GM23338 (cell line): ENCODE results near the gene CRACDL. TPM values are rescaled to one million over a fixed set of nuclear protein-coding genes. Genes with fewer than 3 reads are reported as not detected.

Experiments
- ATAC-seq: fragments of 200-7000 bp; cut with Tn5 transposase; 3 replicates; pipeline ENCODE4 v1.9.1; 2020
- DNase-seq: peaks from one replicate; pipeline ENCODE4 v3.0.0-alpha.2; 2015; ENCODE audit warnings: low spot score
- H2AFZ ChIP-seq: fragments of 200-600 bp; sonication (generic); 2 replicates; pipeline ENCODE4 v1.8.0; 2016; ENCODE audit warnings: antibody characterized with exemption, mild to moderate bottlenecking, moderate library complexity
- H3F3A ChIP-seq: fragments of 200-600 bp; sonication (generic); replicated peaks from 2 replicates; pipeline ENCODE4 v1.8.0; 2017; ENCODE audit warnings: antibody characterized with exemption, mixed run types, low read depth
- H3K27ac ChIP-seq: fragments of 200-600 bp; sonication (generic); 2 replicates; pipeline ENCODE4 v1.6.1; 2016; ENCODE audit warnings: low read depth
- H3K27me3 ChIP-seq: fragments of 200-600 bp; sonication (generic); 2 replicates; pipeline ENCODE4 v1.8.0; 2016; ENCODE audit warnings: mild to moderate bottlenecking, mixed run types, moderate library complexity; ENCODE audit not compliant: insufficient read depth
- H3K36me3 ChIP-seq: fragments of 200-600 bp; sonication (generic); 2 replicates; pipeline ENCODE4 v1.8.0; 2016; ENCODE audit warnings: mild to moderate bottlenecking; ENCODE audit not compliant: insufficient read depth
- H3K4me1 ChIP-seq: fragments of 200-600 bp; sonication (generic); 2 replicates; pipeline ENCODE4 v1.8.0; 2016; ENCODE audit warnings: mild to moderate bottlenecking, moderate library complexity; ENCODE audit not compliant: insufficient read depth
- H3K4me2 ChIP-seq: fragments of 200-600 bp; sonication (generic); 2 replicates; pipeline ENCODE4 v1.7.1; 2017; ENCODE audit warnings: mixed run types
- H3K4me3 ChIP-seq: fragments of 200-600 bp; sonication (generic); 2 replicates; pipeline ENCODE4 v1.6.1; 2016; ENCODE audit warnings: mixed run types
- H3K79me2 ChIP-seq: fragments of 200-600 bp; sonication (generic); replicated peaks from 2 replicates; pipeline ENCODE4 v1.8.0; 2017; ENCODE audit warnings: mild to moderate bottlenecking; ENCODE audit not compliant: insufficient read depth
- H3K9me2 ChIP-seq: fragments of 200-600 bp; sonication (generic); 2 replicates; pipeline ENCODE4 v1.8.0; 2017; ENCODE audit not compliant: insufficient read depth
- H4K20me1 ChIP-seq: fragments of 200-600 bp; sonication (generic); replicated peaks from 2 replicates; pipeline ENCODE4 v1.8.0; 2017; ENCODE audit warnings: mild to moderate bottlenecking; ENCODE audit not compliant: insufficient read depth
- H3K27ac Mint-ChIP-seq: 2 replicates; pipeline ENCODE4 v1.8.0; 2020; ENCODE audit warnings: inconsistent platforms, mild to moderate bottlenecking, moderate library complexity, mixed read lengths
- H3K27me3 Mint-ChIP-seq: 3 replicates; pipeline ENCODE4 v1.8.0; 2022; ENCODE audit warnings: low read depth, mild to moderate bottlenecking, moderate library complexity, mixed read lengths, inconsistent platforms; ENCODE audit not compliant: insufficient read depth, poor library complexity
- H3K36me3 Mint-ChIP-seq: 3 replicates; pipeline ENCODE4 v1.8.0; 2021; ENCODE audit warnings: low read depth, mild to moderate bottlenecking, inconsistent platforms, moderate library complexity, mixed read lengths
- H3K4me1 Mint-ChIP-seq: 3 replicates; pipeline ENCODE4 v1.8.0; 2020; ENCODE audit warnings: mild to moderate bottlenecking, inconsistent platforms, mixed read lengths
- H3K4me3 Mint-ChIP-seq: 3 replicates; pipeline ENCODE4 v1.8.0; 2021; ENCODE audit warnings: moderate library complexity, mild to moderate bottlenecking, inconsistent platforms, mixed read lengths
- H3K9me3 Mint-ChIP-seq: 3 replicates; pipeline ENCODE4 v1.8.0; 2020; ENCODE audit warnings: moderate library complexity, mild to moderate bottlenecking, inconsistent platforms, mixed read lengths
- CREB1 ChIP-seq: fragments of 250-450 bp; sonication (Bioruptor Pico); IDR thresholded peaks from 2 replicates; pipeline ENCODE4 v1.5.0; 2020; ENCODE audit warnings: low read depth, mild to moderate bottlenecking, moderate library complexity
- CTCF ChIP-seq, 2 experiments: fragments of 200-600 bp in 1 of 2; sonication (generic) in 1 of 2; conservative IDR thresholded peaks; 2 replicates each; pipeline versions ENCODE4 v1.5.1 to v1.6.1; 2016 to 2017; ENCODE audit warnings: antibody characterized with exemption in 2 of 2, low read depth in 2 of 2, mild to moderate bottlenecking in 2 of 2, moderate library complexity in 1 of 2
- EZH2 ChIP-seq: fragments of 200-600 bp; sonication (generic); IDR thresholded peaks from one replicate; pipeline ENCODE4 v1.8.0; 2017; ENCODE audit warnings: antibody characterized with exemption, mild to moderate bottlenecking, low read depth; ENCODE audit not compliant: unreplicated experiment
- EZH2phosphoT487 ChIP-seq: fragments of 200-600 bp; sonication (generic); IDR thresholded peaks from one replicate; pipeline ENCODE4 v1.8.1; 2018; ENCODE audit warnings: antibody characterized with exemption; ENCODE audit not compliant: unreplicated experiment
- JUNB ChIP-seq: IDR thresholded peaks from one replicate; pipeline ENCODE4 v1.6.1; 2016; ENCODE audit warnings: antibody characterized with exemption; ENCODE audit not compliant: unreplicated experiment
- NANOG ChIP-seq: IDR thresholded peaks from 2 replicates; pipeline ENCODE4 v1.6.1; 2016; ENCODE audit warnings: antibody characterized with exemption, borderline replicate concordance
- POLR2AphosphoS5 ChIP-seq: IDR thresholded peaks from 2 replicates; pipeline ENCODE4 v1.6.1; 2016; ENCODE audit warnings: antibody characterized with exemption, low read depth
- STAT1 ChIP-seq: IDR thresholded peaks from one replicate; pipeline ENCODE4 v1.6.1; 2016; ENCODE audit warnings: antibody characterized with exemption; ENCODE audit not compliant: unreplicated experiment
- ZNF114 ChIP-seq: fragments of 250-450 bp; sonication (Bioruptor Pico); IDR thresholded peaks from 2 replicates; pipeline ENCODE4 v1.5.0; 2020; ENCODE audit warnings: mild to moderate bottlenecking, moderate library complexity
- ZNF331 ChIP-seq: fragments of 250-450 bp; sonication (Bioruptor Pico); IDR thresholded peaks from 2 replicates; pipeline ENCODE4 v1.5.0; 2020; ENCODE audit warnings: low read depth, mild to moderate bottlenecking, moderate library complexity
- polyA plus RNA-seq: library from polyadenylated mRNA; unstranded; fragments of >200 nt; fragmentation: Nextera tagmentation; extraction: Ambion mirVana; gene quantifications from 2 replicates; pipeline ENCODE4 v1.2.1, GENCODE V29; 2016
- total RNA-seq: library from RNA; depleted of rRNA; stranded (reverse); fragments of >200 nt; shearing (Covaris generic); gene quantifications from 2 replicates; pipeline ENCODE4 v1.2.3, GENCODE V29; 2014
- TF ChIP-seq, protein P1 (sequence below): IDR thresholded peaks from one replicate; pipeline ENCODE4 v1.6.1; 2018; ENCODE audit warnings: antibody characterized with exemption; ENCODE audit not compliant: unreplicated experiment
- TF ChIP-seq, protein P2 (sequence below): IDR thresholded peaks from 2 replicates; pipeline ENCODE4 v1.6.1; 2016; ENCODE audit warnings: antibody characterized with exemption
- TF ChIP-seq, protein P3 (sequence below): fragments of 250-450 bp; sonication (Bioruptor Pico); IDR thresholded peaks from 2 replicates; pipeline ENCODE4 v1.5.0; 2020; ENCODE audit warnings: mild to moderate bottlenecking, moderate library complexity

Gene CRACDL
- total and polyA plus RNA-seq, 2 experiments from 2014 or later, result 0.14 to 0.16 TPM

- Histone ChIP-seq H3K27me3 (no peaks in the 10 kb centered on the region), H3K27ac (no peak overlapping the region), H2AFZ (no peak overlapping the region), H3K4me3 (no peak overlapping the region), H3K4me1 (no peaks in the 10 kb centered on the region), H3K9me2 (no peaks in the 10 kb centered on the region), H4K20me1 (no peaks in the 10 kb centered on the region), H3K4me2 (no peak overlapping the region), H3F3A (no peaks in the 10 kb centered on the region), H3K36me3 (no peaks in the 10 kb centered on the region), H3K79me2 (no peaks in the 10 kb centered on the region)
- H3K4me3 Mint-ChIP-seq, result no peak overlapping the region
- no peak for DNase-seq
- no peak overlapping the region for H3K27ac Mint-ChIP-seq
- H3K36me3 Mint-ChIP-seq, result no peaks in the 10 kb centered on the region
- ATAC-seq, result no peak
- peaks cover 9% of the 10 kb centered on the region for H3K27me3 Mint-ChIP-seq
- H3K4me1 Mint-ChIP-seq, result peaks cover 12% of the 10 kb centered on the region
- TF ChIP-seq ZNF331 (CRISPR knock-in tag) (no peak), NANOG (no peak), ZNF114 (CRISPR knock-in tag) (no peak), POLR2AphosphoS5 (no peak), CTCF (conservative IDR thresholded peaks at IDR 0.05; ENCODE audit: low read depth in 2 of 2) (no peak), JUNB (no peak), EZH2 (no peak), STAT1 (no peak), CREB1 (CRISPR knock-in tag) (no peak), EZH2phosphoT487 (no peak)
- TF ChIP-seq, protein P1, sequence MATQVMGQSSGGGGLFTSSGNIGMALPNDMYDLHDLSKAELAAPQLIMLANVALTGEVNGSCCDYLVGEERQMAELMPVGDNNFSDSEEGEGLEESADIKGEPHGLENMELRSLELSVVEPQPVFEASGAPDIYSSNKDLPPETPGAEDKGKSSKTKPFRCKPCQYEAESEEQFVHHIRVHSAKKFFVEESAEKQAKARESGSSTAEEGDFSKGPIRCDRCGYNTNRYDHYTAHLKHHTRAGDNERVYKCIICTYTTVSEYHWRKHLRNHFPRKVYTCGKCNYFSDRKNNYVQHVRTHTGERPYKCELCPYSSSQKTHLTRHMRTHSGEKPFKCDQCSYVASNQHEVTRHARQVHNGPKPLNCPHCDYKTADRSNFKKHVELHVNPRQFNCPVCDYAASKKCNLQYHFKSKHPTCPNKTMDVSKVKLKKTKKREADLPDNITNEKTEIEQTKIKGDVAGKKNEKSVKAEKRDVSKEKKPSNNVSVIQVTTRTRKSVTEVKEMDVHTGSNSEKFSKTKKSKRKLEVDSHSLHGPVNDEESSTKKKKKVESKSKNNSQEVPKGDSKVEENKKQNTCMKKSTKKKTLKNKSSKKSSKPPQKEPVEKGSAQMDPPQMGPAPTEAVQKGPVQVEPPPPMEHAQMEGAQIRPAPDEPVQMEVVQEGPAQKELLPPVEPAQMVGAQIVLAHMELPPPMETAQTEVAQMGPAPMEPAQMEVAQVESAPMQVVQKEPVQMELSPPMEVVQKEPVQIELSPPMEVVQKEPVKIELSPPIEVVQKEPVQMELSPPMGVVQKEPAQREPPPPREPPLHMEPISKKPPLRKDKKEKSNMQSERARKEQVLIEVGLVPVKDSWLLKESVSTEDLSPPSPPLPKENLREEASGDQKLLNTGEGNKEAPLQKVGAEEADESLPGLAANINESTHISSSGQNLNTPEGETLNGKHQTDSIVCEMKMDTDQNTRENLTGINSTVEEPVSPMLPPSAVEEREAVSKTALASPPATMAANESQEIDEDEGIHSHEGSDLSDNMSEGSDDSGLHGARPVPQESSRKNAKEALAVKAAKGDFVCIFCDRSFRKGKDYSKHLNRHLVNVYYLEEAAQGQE, result no peak
- TF ChIP-seq, protein P2, sequence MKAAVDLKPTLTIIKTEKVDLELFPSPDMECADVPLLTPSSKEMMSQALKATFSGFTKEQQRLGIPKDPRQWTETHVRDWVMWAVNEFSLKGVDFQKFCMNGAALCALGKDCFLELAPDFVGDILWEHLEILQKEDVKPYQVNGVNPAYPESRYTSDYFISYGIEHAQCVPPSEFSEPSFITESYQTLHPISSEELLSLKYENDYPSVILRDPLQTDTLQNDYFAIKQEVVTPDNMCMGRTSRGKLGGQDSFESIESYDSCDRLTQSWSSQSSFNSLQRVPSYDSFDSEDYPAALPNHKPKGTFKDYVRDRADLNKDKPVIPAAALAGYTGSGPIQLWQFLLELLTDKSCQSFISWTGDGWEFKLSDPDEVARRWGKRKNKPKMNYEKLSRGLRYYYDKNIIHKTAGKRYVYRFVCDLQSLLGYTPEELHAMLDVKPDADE, result no peak
- TF ChIP-seq, protein P3, sequence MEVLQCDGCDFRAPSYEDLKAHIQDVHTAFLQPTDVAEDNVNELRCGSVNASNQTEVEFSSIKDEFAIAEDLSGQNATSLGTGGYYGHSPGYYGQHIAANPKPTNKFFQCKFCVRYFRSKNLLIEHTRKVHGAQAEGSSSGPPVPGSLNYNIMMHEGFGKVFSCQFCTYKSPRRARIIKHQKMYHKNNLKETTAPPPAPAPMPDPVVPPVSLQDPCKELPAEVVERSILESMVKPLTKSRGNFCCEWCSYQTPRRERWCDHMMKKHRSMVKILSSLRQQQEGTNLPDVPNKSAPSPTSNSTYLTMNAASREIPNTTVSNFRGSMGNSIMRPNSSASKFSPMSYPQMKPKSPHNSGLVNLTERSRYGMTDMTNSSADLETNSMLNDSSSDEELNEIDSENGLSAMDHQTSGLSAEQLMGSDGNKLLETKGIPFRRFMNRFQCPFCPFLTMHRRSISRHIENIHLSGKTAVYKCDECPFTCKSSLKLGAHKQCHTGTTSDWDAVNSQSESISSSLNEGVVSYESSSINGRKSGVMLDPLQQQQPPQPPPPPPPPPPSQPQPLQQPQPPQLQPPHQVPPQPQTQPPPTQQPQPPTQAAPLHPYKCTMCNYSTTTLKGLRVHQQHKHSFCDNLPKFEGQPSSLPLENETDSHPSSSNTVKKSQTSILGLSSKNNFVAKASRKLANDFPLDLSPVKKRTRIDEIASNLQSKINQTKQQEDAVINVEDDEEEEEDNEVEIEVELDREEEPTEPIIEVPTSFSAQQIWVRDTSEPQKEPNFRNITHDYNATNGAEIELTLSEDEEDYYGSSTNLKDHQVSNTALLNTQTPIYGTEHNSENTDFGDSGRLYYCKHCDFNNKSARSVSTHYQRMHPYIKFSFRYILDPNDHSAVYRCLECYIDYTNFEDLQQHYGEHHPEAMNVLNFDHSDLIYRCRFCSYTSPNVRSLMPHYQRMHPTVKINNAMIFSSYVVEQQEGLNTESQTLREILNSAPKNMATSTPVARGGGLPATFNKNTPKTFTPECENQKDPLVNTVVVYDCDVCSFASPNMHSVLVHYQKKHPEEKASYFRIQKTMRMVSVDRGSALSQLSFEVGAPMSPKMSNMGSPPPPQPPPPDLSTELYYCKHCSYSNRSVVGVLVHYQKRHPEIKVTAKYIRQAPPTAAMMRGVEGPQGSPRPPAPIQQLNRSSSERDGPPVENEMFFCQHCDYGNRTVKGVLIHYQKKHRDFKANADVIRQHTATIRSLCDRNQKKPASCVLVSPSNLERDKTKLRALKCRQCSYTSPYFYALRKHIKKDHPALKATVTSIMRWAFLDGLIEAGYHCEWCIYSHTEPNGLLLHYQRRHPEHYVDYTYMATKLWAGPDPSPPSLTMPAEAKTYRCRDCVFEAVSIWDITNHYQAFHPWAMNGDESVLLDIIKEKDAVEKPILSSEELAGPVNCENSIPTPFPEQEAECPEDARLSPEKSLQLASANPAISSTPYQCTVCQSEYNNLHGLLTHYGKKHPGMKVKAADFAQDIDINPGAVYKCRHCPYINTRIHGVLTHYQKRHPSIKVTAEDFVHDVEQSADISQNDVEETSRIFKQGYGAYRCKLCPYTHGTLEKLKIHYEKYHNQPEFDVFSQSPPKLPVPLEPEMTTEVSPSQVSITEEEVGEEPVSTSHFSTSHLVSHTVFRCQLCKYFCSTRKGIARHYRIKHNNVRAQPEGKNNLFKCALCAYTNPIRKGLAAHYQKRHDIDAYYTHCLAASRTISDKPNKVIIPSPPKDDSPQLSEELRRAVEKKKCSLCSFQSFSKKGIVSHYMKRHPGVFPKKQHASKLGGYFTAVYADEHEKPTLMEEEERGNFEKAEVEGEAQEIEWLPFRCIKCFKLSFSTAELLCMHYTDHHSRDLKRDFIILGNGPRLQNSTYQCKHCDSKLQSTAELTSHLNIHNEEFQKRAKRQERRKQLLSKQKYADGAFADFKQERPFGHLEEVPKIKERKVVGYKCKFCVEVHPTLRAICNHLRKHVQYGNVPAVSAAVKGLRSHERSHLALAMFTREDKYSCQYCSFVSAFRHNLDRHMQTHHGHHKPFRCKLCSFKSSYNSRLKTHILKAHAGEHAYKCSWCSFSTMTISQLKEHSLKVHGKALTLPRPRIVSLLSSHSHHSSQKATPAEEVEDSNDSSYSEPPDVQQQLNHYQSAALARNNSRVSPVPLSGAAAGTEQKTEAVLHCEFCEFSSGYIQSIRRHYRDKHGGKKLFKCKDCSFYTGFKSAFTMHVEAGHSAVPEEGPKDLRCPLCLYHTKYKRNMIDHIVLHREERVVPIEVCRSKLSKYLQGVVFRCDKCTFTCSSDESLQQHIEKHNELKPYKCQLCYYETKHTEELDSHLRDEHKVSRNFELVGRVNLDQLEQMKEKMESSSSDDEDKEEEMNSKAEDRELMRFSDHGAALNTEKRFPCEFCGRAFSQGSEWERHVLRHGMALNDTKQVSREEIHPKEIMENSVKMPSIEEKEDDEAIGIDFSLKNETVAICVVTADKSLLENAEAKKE, result no peak
- no peaks in the 10 kb centered on the region for H3K9me3 Mint-ChIP-seq
Observed at GRCh38 chr2:98744595-98744994, 191.4 kb downstream of the CRACDL start.
